ENCODE measurements around the gene GLT1D1. TPM values are rescaled to one million over a fixed set of nuclear protein-coding genes. Genes with fewer than 3 reads are reported as not detected.

Gene GLT1D1
- total and polyA plus RNA-seq, 2 donors (not counting 3 experiments of a cell fraction or from before 2014, with no cell fraction given), result not detected

DNA sequence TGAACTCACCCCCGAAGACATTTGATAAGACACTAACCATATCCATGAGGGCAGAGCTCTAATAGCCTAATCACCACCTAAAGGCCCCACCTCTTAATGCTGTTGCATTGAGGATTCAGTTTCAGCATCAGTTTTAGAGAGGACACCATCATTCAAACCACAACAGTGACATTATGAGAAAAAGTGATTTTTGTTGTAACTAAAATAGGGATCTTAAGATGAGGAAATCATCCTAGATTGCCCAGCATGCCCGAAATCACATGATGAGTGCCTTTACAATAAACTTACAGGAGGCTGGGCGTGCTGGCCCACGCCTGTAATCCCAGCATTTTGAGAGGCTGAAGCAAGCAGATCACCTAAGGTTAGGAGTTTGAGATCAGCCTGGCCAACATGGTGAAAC is 9.7 kb upstream of the GLT1D1 start:
- dilution Hi-C loops (cut with MboI; ENCODE audit: extremely low pct_ligation_motif_present, low sequenced_read_pairs), result no loop called here
- no peak overlapping the region for H3K9ac ChIP-seq (replicated peaks; ENCODE audit: extremely low read depth, insufficient read depth, low read length)
- no peaks in the 10 kb centered on the region for H4K20me1 ChIP-seq (replicated peaks; ENCODE audit: control insufficient read depth, extremely low read depth, insufficient read depth, low read length)
- no peaks in the 10 kb centered on the region for H3K27me3 ChIP-seq (ENCODE audit: control insufficient read depth in 2 of 2, insufficient read depth in 2 of 2, low read length in 2 of 2)
- TF ChIP-seq JUN (IDR thresholded peaks at IDR 0.05; ENCODE audit: borderline replicate concordance, insufficient read depth, insufficient read length, low read depth) (no peak), POLR2AphosphoS5 (IDR thresholded peaks at IDR 0.05; ENCODE audit: insufficient read depth, low read depth, low read length) (no peak), GATA2 (IDR thresholded peaks at IDR 0.05; ENCODE audit: insufficient read depth, insufficient read length, low read depth, low read length) (no peak), POLR2A (IDR thresholded peaks at IDR 0.05; ENCODE audit: low read depth, low read length) (no peak), EZH2 (IDR thresholded peaks at IDR 0.05; ENCODE audit: borderline replicate concordance, low read depth, low read length, severe bottlenecking) (no peak), FOS (IDR thresholded peaks at IDR 0.05; ENCODE audit: borderline replicate concordance, insufficient read depth, low read length) (no peak), MAX (IDR thresholded peaks at IDR 0.05; ENCODE audit: insufficient read depth, insufficient read length) (no peak), MYC (IDR thresholded peaks at IDR 0.05; ENCODE audit: low read depth, low read length) (no peak)
- TF ChIP-seq, protein P1, sequence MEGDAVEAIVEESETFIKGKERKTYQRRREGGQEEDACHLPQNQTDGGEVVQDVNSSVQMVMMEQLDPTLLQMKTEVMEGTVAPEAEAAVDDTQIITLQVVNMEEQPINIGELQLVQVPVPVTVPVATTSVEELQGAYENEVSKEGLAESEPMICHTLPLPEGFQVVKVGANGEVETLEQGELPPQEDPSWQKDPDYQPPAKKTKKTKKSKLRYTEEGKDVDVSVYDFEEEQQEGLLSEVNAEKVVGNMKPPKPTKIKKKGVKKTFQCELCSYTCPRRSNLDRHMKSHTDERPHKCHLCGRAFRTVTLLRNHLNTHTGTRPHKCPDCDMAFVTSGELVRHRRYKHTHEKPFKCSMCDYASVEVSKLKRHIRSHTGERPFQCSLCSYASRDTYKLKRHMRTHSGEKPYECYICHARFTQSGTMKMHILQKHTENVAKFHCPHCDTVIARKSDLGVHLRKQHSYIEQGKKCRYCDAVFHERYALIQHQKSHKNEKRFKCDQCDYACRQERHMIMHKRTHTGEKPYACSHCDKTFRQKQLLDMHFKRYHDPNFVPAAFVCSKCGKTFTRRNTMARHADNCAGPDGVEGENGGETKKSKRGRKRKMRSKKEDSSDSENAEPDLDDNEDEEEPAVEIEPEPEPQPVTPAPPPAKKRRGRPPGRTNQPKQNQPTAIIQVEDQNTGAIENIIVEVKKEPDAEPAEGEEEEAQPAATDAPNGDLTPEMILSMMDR (IDR thresholded peaks at IDR 0.05; ENCODE audit: extremely low read depth in 1 of 2, insufficient read depth in 1 of 2, low read depth in 1 of 2, low read length in 2 of 2), result no peak
- no peak overlapping the region for H3K4me3 ChIP-seq (replicated peaks in 1 of 3; ENCODE audit: insufficient read depth in 1 of 3, low read depth in 1 of 3, low read length in 3 of 3)
- DNase-seq (ENCODE audit: low read depth, low spot score) (no peak), FAIRE-seq (no peak)
- no peaks in the 10 kb centered on the region for H3K4me1 ChIP-seq (ENCODE audit: control insufficient read depth, extremely low read depth, insufficient read depth, low read length)
- no peak overlapping the region for H3K4me2 ChIP-seq (ENCODE audit: insufficient read depth, low read length)
- no peaks in the 10 kb centered on the region for H3K9me3 ChIP-seq (replicated peaks; ENCODE audit: control insufficient read depth, insufficient read depth, low read length)
- no peak overlapping the region for H3K27ac ChIP-seq (ENCODE audit: insufficient read depth, low read depth, low read length)
- ChIA-PET CTCF (no interaction called here), POLR2A (no interaction called here)
- H3K9me1 ChIP-seq (replicated peaks; ENCODE audit: control insufficient read depth, extremely low read depth, insufficient read depth, low read length), result no peaks in the 10 kb centered on the region
- no peak overlapping the region for H2AFZ ChIP-seq (ENCODE audit: low read depth, low read length)
- no TSS peak for BruUV-seq (replicated peaks)
- no peaks in the 10 kb centered on the region for H3K36me3 ChIP-seq (ENCODE audit: control insufficient read depth in 2 of 2, extremely low read depth in 1 of 2, insufficient read depth in 2 of 2, low read length in 2 of 2)
- no peaks in the 10 kb centered on the region for H3K79me2 ChIP-seq (ENCODE audit: control insufficient read depth, insufficient read depth, low read length)
- intact Hi-C loops (cut with micrococcal nuclease), result no loop called here

Data from endothelial cell of umbilical vein (primary cell).